Endodermal cell (in vitro differentiated cells): ENCODE results near the gene MICALL2. TPM values are rescaled to one million over a fixed set of nuclear protein-coding genes. Genes with fewer than 3 reads are reported as not detected.

ENCODE experiments used
- DNase-seq: peaks from one replicate; pipeline ENCODE4 v3.0.0-alpha.2; 2017
- H3K27ac ChIP-seq: 2 replicates; pipeline ENCODE4 v1.5.1; 2013; ENCODE audit warnings: mild to moderate bottlenecking, low read depth, low read length, moderate library complexity
- H3K27me3 ChIP-seq: 2 replicates; pipeline ENCODE4 v1.6.1; 2013; ENCODE audit warnings: mild to moderate bottlenecking, low read length, moderate library complexity; ENCODE audit not compliant: insufficient read depth, control insufficient read depth, poor library complexity, severe bottlenecking
- H3K36me3 ChIP-seq: 2 replicates; pipeline ENCODE4 v1.7.0; 2013; ENCODE audit warnings: mild to moderate bottlenecking, low read length, moderate library complexity; ENCODE audit not compliant: control insufficient read depth, insufficient read depth
- H3K4me1 ChIP-seq: one replicate; pipeline ENCODE4 v1.7.0; 2013; ENCODE audit warnings: low read length; ENCODE audit not compliant: control insufficient read depth, insufficient read depth
- H3K4me3 ChIP-seq: 2 replicates; pipeline ENCODE4 v1.5.1; 2013; ENCODE audit warnings: mild to moderate bottlenecking, low read length, moderate library complexity
- H3K9ac ChIP-seq: 2 replicates; pipeline ENCODE4 v1.6.1; 2013; ENCODE audit warnings: mild to moderate bottlenecking, low read length, moderate library complexity; ENCODE audit not compliant: poor library complexity, severe bottlenecking; ENCODE audit errors: extremely low read depth
- H3K9me3 ChIP-seq: 2 replicates; pipeline ENCODE4 v1.6.1; 2013; ENCODE audit warnings: mild to moderate bottlenecking, low read length, moderate library complexity; ENCODE audit not compliant: control insufficient read depth
- H3K27ac Mint-ChIP-seq: 2 replicates; pipeline ENCODE4 v1.8.0; 2020; ENCODE audit warnings: mixed read lengths
- H3K27me3 Mint-ChIP-seq: 2 replicates; pipeline ENCODE4 v1.8.0; 2021; ENCODE audit warnings: mild to moderate bottlenecking, mixed read lengths; ENCODE audit not compliant: insufficient read depth
- H3K36me3 Mint-ChIP-seq: 2 replicates; pipeline ENCODE4 v1.8.0; 2020; ENCODE audit warnings: low read depth, mixed read lengths
- H3K4me1 Mint-ChIP-seq: 2 replicates; pipeline ENCODE4 v1.8.0; 2020; ENCODE audit warnings: mixed read lengths
- H3K4me3 Mint-ChIP-seq: 2 replicates; pipeline ENCODE4 v1.8.0; 2020; ENCODE audit warnings: mild to moderate bottlenecking, moderate library complexity, mixed read lengths
- H3K9me3 Mint-ChIP-seq: 2 replicates; pipeline ENCODE4 v1.8.0; 2020; ENCODE audit warnings: mild to moderate bottlenecking, mixed read lengths
- CTCF ChIP-seq: fragments of 200-600 bp; sonication (generic); conservative IDR thresholded peaks from 2 replicates; pipeline ENCODE4 v1.5.0; 2021; ENCODE audit warnings: antibody characterized with exemption, mild to moderate bottlenecking
- WGBS, 2 experiments: methylation state at CpG; one replicate each; pipeline versions ENCODE4 v1.1.5 to v1.1.7; 2013; ENCODE audit warnings: missing lambda C conversion rate in 2 of 2, mixed read lengths in 1 of 2; ENCODE audit not compliant: insufficient coverage in 1 of 2, insufficient read length in 1 of 2; 5-methylcytosine and 5-hydroxymethylcytosine counted together
- total RNA-seq, 2 donors: library from RNA; stranded (reverse); fragmentation: NEBNext Ultra II Directional in 1 of 2; extraction: Animal tissue kit (Norgen Biotek cat#: 25700) in 1 of 2; gene quantifications; 2 replicates in 1 of 2; 3 replicates in 1 of 2; pipeline ENCODE4 v1.2.1, GENCODE V29; 2021

The MICALL2 gene
- total RNA-seq, 2 donors from 2014 or later: 19.4 to 24.8 TPM

- WGBS, 2 experiments: 95% methylated on average over 22 to 26 of the region's 26 CpGs
- H3K27me3 Mint-ChIP-seq: no peaks in the 10 kb centered on the region
Measured at GRCh38 chr7:1493571-1493970, 34.3 kb upstream of the MICALL2 start.

GRCh38 chr7:1493129-1493528 is 33.9 kb upstream of the MICALL2 start:
- H3K4me1 ChIP-seq: no peaks in the 10 kb centered on the region

More at GRCh38 chr7:1493571-1493970, 34.3 kb upstream of the MICALL2 start:
- H3K9ac ChIP-seq: no peak overlapping the region
- Mint-ChIP-seq H3K9me3 (no peaks in the 10 kb centered on the region), H3K4me1 (no peaks in the 10 kb centered on the region), H3K36me3 (peaks cover 48% of the 10 kb centered on the region), H3K4me3 (no peak overlapping the region), H3K27ac (no peak overlapping the region)
- H3K9me3 ChIP-seq: no peaks in the 10 kb centered on the region
- DNase-seq: no peak
- no peak overlapping the region for H3K4me3 ChIP-seq
- H3K27ac ChIP-seq: no peak overlapping the region
- peaks cover 33% of the 10 kb centered on the region for H3K36me3 ChIP-seq
- H3K4me1 ChIP-seq: no peaks in the 10 kb centered on the region
- TF ChIP-seq CTCF: no peak
- no peaks in the 10 kb centered on the region for H3K27me3 ChIP-seq

GRCh38 chr7:1492640-1493039 is 33.4 kb upstream of the MICALL2 start:
- Histone ChIP-seq H3K36me3 (peaks cover 35% of the 10 kb centered on the region), H3K9ac (no peak overlapping the region), H3K4me3 (no peak overlapping the region), H3K9me3 (no peaks in the 10 kb centered on the region), H3K4me1 (no peaks in the 10 kb centered on the region), H3K27ac (no peak overlapping the region), H3K27me3 (no peaks in the 10 kb centered on the region)
- Mint-ChIP-seq H3K9me3 (no peaks in the 10 kb centered on the region), H3K36me3 (peaks cover 49% of the 10 kb centered on the region), H3K27ac (no peak overlapping the region), H3K4me3 (no peak overlapping the region), H3K27me3 (no peaks in the 10 kb centered on the region), H3K4me1 (no peaks in the 10 kb centered on the region)
- DNase-seq: no peak
- 90 to 100% methylated on average over 2 to 33 of the region's 33 CpGs for WGBS, 2 experiments
- no peak for TF ChIP-seq CTCF

More at GRCh38 chr7:1493129-1493528, 33.9 kb upstream of the MICALL2 start:
- DNase-seq: no peak
- Histone ChIP-seq H3K4me3 (no peak overlapping the region), H3K9ac (no peak overlapping the region), H3K9me3 (no peaks in the 10 kb centered on the region), H3K27me3 (no peaks in the 10 kb centered on the region), H3K27ac (no peak overlapping the region), H3K36me3 (peaks cover 36% of the 10 kb centered on the region)
- Mint-ChIP-seq H3K36me3 (peaks cover 50% of the 10 kb centered on the region), H3K9me3 (no peaks in the 10 kb centered on the region), H3K4me3 (no peak overlapping the region), H3K4me1 (no peaks in the 10 kb centered on the region), H3K27me3 (no peaks in the 10 kb centered on the region), H3K27ac (no peak overlapping the region)
- no peak for TF ChIP-seq CTCF
- 95% methylated on average over 16 to 20 of the region's 20 CpGs for WGBS, 2 experiments
